ENCODE data around the gene SNCAIP.

SNCAIP gene

GRCh38 chr5:122401976-122402725 lies 90.1 kb downstream of the SNCAIP start:
- DNase-seq = no peak

- DNase-seq = no peak
Observed at GRCh38 chr5:122402955-122403685, 91.1 kb downstream of the SNCAIP start.

DNA sequence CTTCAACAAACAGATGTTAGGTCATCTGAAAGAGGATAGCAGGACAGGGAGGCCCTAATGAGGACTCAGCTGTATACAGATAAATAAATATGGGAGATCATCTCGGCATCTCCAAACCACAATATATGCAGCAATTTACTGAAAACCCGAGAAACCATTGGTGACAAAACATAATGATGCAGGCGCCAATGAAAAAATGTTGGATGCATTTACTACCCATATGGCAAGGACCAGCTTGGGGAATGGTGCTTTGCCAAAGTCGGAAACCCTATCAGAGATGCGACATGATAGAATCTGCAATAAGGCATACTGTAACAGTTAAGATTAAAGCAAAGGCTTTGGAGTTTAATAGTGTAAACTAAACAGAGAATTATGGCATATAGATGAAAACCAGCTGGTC lies 92.0 kb downstream of the SNCAIP start:
- no peak for DNase-seq

DNA sequence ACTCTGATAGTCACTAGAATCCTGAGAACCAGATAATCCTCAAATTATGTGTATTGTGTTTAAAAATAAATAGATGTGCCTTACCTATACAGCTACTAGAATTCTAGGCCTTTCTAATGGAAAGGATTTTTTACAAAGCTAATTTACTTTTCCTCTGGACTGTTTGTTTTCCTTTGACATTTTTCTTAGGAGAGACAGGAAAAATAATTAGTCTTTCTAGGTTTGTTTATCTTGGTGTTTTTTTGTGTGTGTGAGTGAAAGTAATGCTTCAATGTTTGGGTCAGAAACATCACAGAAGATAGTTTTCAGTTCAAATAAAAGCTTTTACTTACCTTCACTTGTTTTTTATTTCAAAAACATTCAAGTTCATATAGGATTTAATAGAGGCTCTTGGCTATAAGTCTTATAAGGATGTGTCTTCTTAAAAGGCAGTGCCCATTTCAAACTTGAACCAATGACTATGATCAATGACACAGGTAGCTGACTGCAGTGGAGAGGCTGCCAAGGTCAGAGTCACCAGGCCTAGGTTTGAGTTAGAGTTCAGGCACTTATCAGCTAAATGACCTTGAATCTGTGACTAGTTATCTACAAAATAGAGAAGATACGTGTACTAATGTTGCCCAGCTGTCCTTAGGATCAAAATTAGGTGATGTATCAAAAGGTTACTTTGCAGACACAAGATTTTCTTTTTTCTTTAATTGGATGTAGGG lies 92.8 kb downstream of the SNCAIP start:
- no peak for DNase-seq

DNA sequence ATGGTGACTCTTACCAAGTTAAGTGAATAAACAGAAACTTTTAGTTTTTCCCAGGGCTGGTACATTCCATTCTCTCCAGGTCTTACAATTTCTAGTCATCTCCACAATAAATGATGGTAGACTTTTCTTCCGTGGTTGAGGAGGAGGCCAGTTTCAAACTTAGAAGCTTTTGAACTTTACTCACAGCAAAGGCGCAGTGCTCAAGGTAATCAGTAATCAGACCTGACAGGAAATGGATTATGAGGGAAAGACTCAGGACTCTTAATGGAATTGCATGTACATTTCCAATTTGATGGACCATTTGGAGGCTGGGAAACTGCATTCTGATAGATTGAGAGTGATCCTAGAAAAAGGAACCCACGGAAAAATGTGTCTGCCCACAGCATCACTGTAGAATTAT lies 93.7 kb downstream of the SNCAIP start:
- no peak for DNase-seq

GRCh38 chr5:122406181-122406580 lies 94.1 kb downstream of the SNCAIP start:
- no peak for DNase-seq

DNA sequence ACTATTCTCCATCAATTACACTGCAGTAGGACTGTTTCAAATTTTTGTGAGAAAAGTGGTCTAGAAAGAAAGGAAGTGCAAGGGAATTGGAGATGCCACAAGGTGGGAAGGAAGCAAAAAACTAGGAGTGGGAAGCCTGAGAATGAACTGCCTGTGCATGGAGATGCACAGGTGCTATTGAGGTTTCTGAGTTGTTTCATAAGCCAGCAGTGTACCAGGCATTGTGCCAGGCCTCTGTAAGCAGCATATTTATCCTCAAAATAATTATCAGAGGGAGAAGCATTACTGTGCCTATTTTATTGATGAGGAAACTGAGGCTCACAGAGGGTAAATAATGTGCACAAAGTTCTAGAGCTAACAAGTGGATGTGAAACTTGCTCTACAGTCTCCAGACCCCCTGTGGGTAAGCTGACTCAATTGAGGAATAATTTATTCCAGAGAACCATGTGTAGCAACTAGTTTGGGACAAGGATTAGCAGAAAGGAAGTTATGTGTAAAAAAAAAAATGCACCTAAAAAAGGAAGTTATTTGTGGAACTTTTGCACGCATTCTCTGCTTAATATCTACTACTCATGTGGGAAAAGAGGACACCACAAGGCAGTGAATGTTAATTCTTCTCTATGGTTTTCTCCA lies 96.7 kb downstream of the SNCAIP start:
- DNase-seq = no peak

GRCh38 chr5:122412966-122413365 lies 100.9 kb downstream of the SNCAIP start:
- no peak for DNase-seq

DNA sequence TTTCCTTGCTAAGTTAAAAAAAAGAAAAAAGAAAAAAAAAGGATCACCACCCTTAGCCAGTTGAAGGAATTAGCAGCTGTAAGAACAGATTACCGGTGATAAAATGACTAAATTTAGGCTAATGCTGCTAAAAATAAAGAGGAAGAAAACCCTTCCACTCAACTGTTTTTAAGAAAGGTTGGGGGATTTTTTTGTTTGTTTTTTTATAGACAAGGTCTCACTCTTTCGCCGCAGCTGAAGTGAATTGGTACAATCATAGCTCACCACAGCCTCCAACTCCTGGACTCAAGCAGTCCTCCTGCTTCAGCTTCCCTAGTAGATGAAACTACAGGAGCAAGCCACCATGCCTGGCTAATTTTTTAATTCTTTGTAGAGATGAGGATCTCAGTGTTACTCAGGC lies 101.7 kb downstream of the SNCAIP start:
- no peak for DNase-seq

DNA sequence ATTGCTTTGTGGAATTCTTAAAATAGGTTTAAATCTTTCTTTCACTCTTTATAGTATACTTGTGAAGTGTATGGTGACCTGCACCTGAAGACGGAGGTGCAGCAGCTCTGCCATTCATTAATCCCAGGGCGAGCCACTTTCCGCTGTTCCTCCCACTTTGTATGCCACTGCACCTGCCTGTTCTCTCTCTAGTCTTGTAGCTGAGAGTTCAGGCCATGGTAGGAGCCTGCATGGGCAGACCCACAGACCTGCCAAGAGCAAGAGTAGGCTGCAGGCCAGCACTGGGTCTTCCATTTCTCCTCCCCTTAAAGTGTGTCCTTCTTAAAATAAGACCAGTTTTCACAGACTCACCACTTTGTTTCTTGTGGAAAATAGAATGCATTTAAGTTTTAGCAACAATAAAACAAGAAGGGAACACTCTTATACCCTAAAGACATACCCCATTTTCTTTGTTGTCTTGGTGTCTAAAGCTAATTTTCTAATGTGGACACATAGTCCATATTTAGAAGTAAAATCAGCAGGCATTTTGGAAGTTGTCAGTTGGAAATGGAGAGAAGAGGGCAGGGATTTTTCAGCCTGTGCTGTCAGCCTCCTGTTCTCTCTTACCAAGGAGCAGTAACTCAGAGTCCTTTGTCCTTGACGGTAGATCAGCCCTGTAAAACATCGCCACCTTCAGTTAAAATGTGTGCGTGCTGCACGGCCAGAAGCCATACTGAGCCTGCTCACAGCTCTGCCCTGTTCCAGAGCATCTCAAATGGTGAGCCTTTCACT lies 103.2 kb downstream of the SNCAIP start:
- no peak for DNase-seq

- DNase-seq = no peak
Observed at GRCh38 chr5:122415801-122416120, 103.7 kb downstream of the SNCAIP start.

DNA sequence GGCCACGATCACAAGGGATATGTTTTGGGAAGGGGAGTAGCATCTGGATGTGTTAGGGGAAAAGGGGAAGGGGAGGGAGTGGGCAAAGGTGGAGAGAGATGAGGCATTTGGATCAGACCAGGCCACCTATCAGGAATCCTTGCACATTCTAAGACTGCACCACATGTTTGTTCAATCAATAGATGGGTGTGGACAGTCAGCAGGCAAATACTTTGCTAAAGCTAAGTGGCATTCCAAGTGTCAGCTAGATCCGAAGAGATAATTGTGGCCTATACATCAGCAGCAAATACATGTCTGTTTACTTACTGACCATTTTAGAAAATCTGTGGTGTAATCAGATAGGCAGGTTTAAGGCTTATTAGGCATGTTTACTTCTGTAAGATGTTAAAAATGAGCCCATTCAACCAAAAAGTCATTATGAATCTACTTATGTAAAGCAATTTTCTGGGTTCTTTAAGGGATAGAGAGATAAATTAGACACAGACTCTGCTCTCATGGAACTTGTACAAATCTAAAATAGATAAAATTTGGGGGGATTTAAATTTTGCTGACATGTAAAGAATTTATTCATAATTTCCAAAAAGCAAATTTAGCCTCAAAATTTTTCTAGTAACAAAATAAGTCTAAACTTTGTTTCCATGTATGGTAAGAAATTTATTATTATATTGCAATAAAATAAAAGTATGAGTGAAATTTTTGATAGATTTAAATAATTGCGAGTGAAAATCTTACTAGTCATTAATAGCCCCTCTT lies 107.3 kb downstream of the SNCAIP start:
- no peak for DNase-seq

DNA sequence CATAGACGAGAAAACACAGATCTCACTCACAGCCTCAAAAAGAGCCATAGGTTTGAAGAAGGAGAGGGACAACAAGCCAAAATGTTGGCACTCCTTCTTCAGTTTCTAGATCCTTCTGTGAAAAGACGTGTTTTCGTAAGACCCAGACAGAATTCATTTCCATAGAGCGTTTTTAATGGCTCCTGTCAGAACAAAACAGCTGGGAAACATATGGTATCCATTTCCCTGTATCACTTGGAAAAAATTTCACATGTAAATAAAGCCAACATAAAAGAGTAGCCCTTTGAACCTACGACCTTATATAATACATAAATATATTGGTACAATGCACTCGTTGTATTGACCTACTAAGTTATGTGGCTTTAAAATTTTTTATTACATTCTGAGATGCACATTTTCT lies 108.1 kb downstream of the SNCAIP start:
- DNase-seq = no peak

DNA sequence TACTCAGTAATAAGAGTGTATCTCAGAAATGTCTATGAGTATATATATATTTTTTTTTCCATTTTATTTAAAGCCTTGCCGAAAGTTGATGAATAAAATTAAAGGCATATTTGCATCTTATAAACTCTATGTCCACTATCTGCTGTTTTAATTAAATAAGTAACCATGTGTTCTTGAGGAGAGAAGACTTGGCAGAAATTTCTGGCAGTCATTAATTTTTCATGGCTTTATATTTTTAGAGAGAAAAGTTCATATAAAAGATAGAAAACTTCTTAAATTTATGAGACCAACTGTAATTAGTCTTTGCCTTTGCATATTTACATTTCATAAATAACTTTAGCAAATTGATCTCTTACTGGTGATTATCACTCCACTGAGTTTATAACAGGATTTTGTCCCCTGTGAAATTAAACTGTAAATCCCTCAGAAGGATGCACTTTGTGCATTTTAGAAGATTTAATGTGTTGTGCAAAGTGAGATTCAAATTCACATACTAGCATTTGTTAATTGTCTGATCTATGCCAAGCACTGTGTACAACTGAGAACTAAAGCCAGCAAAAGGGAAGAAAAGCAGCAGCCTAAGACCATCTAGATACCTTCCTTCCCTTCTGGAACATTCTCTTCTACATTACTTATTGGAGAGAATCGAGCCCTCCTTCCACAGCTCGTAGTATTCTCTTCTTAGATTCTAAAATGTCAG lies 108.7 kb downstream of the SNCAIP start:
- DNase-seq = no peak

DNA sequence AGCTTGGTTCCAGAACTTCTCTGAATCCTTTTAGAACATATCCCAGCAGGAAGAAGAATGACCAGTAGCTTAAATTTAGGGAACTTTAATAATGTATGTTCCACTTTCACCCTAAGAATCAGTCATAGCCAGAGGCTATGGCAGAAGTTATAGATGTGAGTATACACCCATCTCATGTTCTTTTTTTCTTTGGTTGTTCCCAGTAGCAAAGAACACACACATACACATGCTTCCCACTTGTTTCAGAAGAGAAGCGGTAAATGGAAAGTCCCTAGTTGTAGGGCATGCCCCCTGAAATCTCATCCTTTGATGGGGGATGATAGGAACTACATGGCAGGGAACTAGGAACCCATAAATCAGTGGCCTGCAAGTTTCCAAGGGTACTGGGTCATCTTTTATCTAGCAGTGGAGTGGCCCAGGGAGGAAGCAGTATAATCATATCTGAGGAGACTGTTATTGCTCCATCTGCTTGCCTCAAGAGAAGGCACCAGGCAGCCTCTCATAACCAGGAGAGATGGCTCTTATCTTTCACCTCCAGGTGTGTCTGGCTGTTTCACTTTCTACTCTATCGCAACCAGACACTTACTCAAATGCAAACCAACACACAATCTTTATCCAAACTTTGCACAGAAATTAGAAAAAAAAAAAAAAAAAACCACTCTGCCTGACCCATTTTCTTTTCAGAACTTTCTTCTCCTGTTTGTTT lies 109.5 kb downstream of the SNCAIP start:
- no peak for DNase-seq

DNA sequence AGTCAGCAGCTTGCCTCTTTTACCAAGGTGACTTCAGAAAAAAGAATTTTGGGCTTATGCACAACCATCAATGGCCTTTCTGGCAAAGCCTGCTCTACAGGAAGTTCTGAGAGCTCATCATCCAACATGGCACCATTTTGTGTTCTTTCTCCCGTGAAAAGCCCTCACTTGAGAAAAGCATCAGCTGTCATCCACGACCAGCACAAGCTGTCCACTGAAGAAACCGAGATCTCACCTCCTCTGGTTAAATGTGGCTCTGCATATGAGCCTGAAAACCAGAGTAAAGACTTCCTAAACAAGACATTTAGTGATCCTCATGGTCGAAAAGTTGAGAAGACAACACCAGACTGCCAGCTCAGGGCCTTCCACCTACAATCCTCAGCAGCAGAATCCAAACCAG lies 111.2 kb downstream of the SNCAIP start:
- no peak for DNase-seq

DNA sequence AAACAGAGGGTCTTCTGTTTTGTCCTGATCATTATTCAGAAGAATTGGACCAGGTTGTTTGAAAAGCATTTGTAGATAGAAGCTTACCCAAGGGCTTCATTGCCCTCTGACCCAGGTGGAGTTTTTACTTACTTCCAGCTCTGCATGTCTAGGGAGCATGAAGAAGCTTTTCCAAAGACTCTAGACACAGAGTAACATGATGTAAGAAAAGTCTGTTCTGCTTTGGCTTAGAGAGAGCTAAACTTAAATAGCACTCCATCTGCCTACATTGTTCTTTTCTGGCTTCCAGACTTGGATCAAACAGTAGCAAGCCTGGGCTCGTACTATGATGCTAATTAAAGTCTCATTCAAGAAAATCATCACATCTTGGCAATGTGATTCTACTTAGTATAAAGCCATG lies 112.1 kb downstream of the SNCAIP start:
- no peak for DNase-seq

- no peak for DNase-seq
Observed at GRCh38 chr5:122426301-122426700, 114.3 kb downstream of the SNCAIP start.

- no peak for DNase-seq
Observed at GRCh38 chr5:122427621-122428020, 115.6 kb downstream of the SNCAIP start.

DNA sequence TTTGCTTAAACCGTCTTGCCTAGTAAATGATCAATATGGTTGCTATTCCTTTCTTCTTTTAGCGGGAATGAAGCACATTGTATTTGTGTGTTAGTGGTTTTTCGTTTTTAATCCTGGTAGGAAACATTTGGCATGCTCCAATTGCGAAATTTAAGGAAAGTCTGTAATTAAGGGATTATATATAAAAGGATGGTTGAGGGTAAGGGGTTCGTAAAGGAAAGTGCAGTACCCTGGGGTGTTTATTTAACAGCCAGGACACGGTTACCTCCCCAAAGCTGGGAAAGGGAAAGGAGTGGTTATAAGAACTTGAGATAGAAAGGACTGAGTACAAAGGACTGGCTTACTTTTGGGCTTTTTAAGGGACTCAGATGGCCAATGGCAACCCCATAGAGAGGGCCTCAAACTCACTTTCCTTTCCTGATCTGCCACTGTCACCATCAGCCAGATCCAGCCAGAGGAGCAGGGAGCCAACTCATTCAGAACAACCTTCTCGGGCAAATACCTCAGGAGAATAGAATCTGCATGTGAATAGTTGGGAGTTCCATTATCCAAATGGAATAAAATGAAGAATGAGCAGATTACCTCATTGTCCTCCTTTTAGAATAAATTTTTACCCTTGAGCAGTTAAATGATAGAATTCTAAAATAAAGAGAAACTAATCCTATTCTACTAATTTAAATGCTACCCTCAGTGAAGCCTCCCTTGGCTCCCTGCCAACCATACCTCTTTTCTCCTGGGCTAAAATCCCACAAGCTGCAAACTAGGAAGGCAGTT lies 117.7 kb downstream of the SNCAIP start:
- DNase-seq = no peak
